Activated naive CD8-positive, alpha-beta T cell treated with anti-CD3 and anti-CD28 coated beads, Interleukin-2, amount 10 ng/mL, durations not matched to agents 7 days and 5 days (primary cell): ENCODE data around the gene CCT2. TPM values are rescaled to one million over a fixed set of nuclear protein-coding genes. Genes with fewer than 3 reads are reported as not detected.
"Not testable (repeated sequence)": the region's sequence is repeated elsewhere in the genome, so short reads cannot be mapped to it uniquely, and the experiment has no call there.

Experiments used
- ATAC-seq: fragments of 150-1000 bp; cut with Tn5 transposase; one replicate; pipeline ENCODE4 v1.10.0; 2021; ENCODE audit warnings: low read depth, moderate library complexity
- POLR2A ChIA-PET: fragments of 350-600 bp; sonication (Branson Sonifier 250); formaldehyde crosslinking; loops from one replicate; lab custom pipeline; 2021; ENCODE audit warnings: antibody characterized with exemption; lab: Charles Lee
- DNase-seq: peaks from one replicate; pipeline ENCODE4 v3.0.0; 2021
- H3K27ac Mint-ChIP-seq: one replicate; pipeline ENCODE4 v1.8.0; 2022; ENCODE audit warnings: mild to moderate bottlenecking, mixed read lengths
- H3K27me3 Mint-ChIP-seq: one replicate; pipeline ENCODE4 v1.8.0; 2022; ENCODE audit warnings: mild to moderate bottlenecking, moderate library complexity, mixed read lengths
- H3K36me3 Mint-ChIP-seq: one replicate; pipeline ENCODE4 v1.8.0; 2021; ENCODE audit warnings: mild to moderate bottlenecking, mixed read lengths
- H3K4me1 Mint-ChIP-seq: one replicate; pipeline ENCODE4 v1.8.0; 2021; ENCODE audit warnings: mixed read lengths
- H3K4me3 Mint-ChIP-seq: one replicate; pipeline ENCODE4 v1.8.0; 2022; ENCODE audit warnings: mild to moderate bottlenecking, moderate library complexity, mixed read lengths
- H3K9me3 Mint-ChIP-seq: one replicate; pipeline ENCODE4 v1.8.0; 2021; ENCODE audit warnings: mixed read lengths
- total RNA-seq, 2 experiments: library from RNA; stranded (reverse); gene quantifications; one replicate each; pipeline ENCODE4 v1.2.3, GENCODE V29; 2021

The CCT2 gene
- total RNA-seq, 2 experiments from 2014 or later, result 141 to 144 TPM

GRCh38 chr12:69601962-69602685 is 16.9 kb downstream of the CCT2 start:
- DNase-seq (no peak), ATAC-seq (no peak)
- H3K4me1 Mint-ChIP-seq, result peaks cover 1% of the 10 kb centered on the region
- H3K27ac Mint-ChIP-seq, result no peak overlapping the region
- no peaks in the 10 kb centered on the region for H3K27me3 Mint-ChIP-seq
- peaks cover 34% of the 10 kb centered on the region for H3K36me3 Mint-ChIP-seq
- no peak overlapping the region for H3K4me3 Mint-ChIP-seq
- H3K9me3 Mint-ChIP-seq, result no peaks in the 10 kb centered on the region
- POLR2A ChIA-PET, result no interaction called here

GRCh38 chr12:69602954-69603353 is 17.7 kb downstream of the CCT2 start:
- DNase-seq (no peak), ATAC-seq (no peak)
- POLR2A ChIA-PET, result no interaction called here
- peaks cover 1% of the 10 kb centered on the region for H3K4me1 Mint-ChIP-seq
- no peaks in the 10 kb centered on the region for H3K9me3 Mint-ChIP-seq
- H3K36me3 Mint-ChIP-seq, result peaks cover 30% of the 10 kb centered on the region
- H3K27ac Mint-ChIP-seq, result no peak overlapping the region
- H3K4me3 Mint-ChIP-seq, result no peak overlapping the region
- H3K27me3 Mint-ChIP-seq, result no peaks in the 10 kb centered on the region

GRCh38 chr12:69603556-69603955 is 18.3 kb downstream of the CCT2 start:
- H3K27ac Mint-ChIP-seq, POLR2A ChIA-PET, H3K27me3 Mint-ChIP-seq, H3K9me3 Mint-ChIP-seq, H3K4me1 Mint-ChIP-seq, H3K4me3 Mint-ChIP-seq, ATAC-seq, DNase-seq: not testable (repeated sequence)
- peaks cover 29% of the 10 kb centered on the region for H3K36me3 Mint-ChIP-seq

- DNase-seq, POLR2A ChIA-PET, H3K9me3 Mint-ChIP-seq, ATAC-seq, H3K4me3 Mint-ChIP-seq, H3K4me1 Mint-ChIP-seq, H3K27ac Mint-ChIP-seq, H3K27me3 Mint-ChIP-seq: not testable (repeated sequence)
- peaks cover 27% of the 10 kb centered on the region for H3K36me3 Mint-ChIP-seq
Measured at GRCh38 chr12:69604275-69604674, 19.0 kb downstream of the CCT2 start.

GRCh38 chr12:69608114-69608513 is 22.9 kb downstream of the CCT2 start:
- Mint-ChIP-seq H3K27ac (no peak overlapping the region), H3K4me3 (no peak overlapping the region), H3K9me3 (no peaks in the 10 kb centered on the region), H3K36me3 (peaks cover 5% of the 10 kb centered on the region), H3K27me3 (peaks cover 6% of the 10 kb centered on the region), H3K4me1 (no peaks in the 10 kb centered on the region)
- POLR2A ChIA-PET, result no interaction called here
- no peak for ATAC-seq
- DNase-seq, result no peak

- Mint-ChIP-seq H3K9me3 (no peaks in the 10 kb centered on the region), H3K4me3 (no peak overlapping the region), H3K27ac (no peak overlapping the region), H3K36me3 (no peaks in the 10 kb centered on the region), H3K4me1 (no peaks in the 10 kb centered on the region), H3K27me3 (peaks cover 6% of the 10 kb centered on the region)
- DNase-seq (no peak), ATAC-seq (no peak)
- POLR2A ChIA-PET, result no interaction called here
Measured at GRCh38 chr12:69610126-69610525, 24.9 kb downstream of the CCT2 start.

- no peak within 1 kb of the TSS for H3K27ac Mint-ChIP-seq
- H3K36me3 Mint-ChIP-seq, result no peaks in the 10 kb centered on the region
- DNase-seq, result no peak
- H3K9me3 Mint-ChIP-seq, result no peaks in the 10 kb centered on the region
- no peak within 1 kb of the TSS for H3K4me3 Mint-ChIP-seq
- ATAC-seq, result no peak
- POLR2A ChIA-PET, result no interaction called here
- H3K27me3 Mint-ChIP-seq, result peaks cover 8% of the 10 kb centered on the region
- peaks cover 1% of the 10 kb centered on the region for H3K4me1 Mint-ChIP-seq
Measured at GRCh38 chr12:69610729-69611128, 25.5 kb downstream of the CCT2 start, which contains the start of gene LRRC10. Gene LRRC10, minus strand, starts transcription at chr12:69610907. Its CDS starts 69 bp downstream, at chr12:69610838.

- Mint-ChIP-seq H3K4me1 (peaks cover 2% of the 10 kb centered on the region), H3K36me3 (no peaks in the 10 kb centered on the region), H3K27ac (no peak overlapping the region), H3K9me3 (no peaks in the 10 kb centered on the region), H3K4me3 (no peak overlapping the region), H3K27me3 (peaks cover 12% of the 10 kb centered on the region)
- POLR2A ChIA-PET, result no interaction called here
- ATAC-seq (no peak), DNase-seq (no peak)
Measured at GRCh38 chr12:69613351-69613750, 28.1 kb downstream of the CCT2 start.

GRCh38 chr12:69616025-69616424 is 30.8 kb downstream of the CCT2 start:
- H3K27ac Mint-ChIP-seq, result no peak overlapping the region
- H3K27me3 Mint-ChIP-seq, result peaks cover 15% of the 10 kb centered on the region
- no peaks in the 10 kb centered on the region for H3K9me3 Mint-ChIP-seq
- H3K36me3 Mint-ChIP-seq, result no peaks in the 10 kb centered on the region
- no peak for DNase-seq
- no peak for ATAC-seq
- POLR2A ChIA-PET, result no interaction called here
- peaks cover 2% of the 10 kb centered on the region for H3K4me1 Mint-ChIP-seq
- no peak overlapping the region for H3K4me3 Mint-ChIP-seq

GRCh38 chr12:69619050-69619449 is 33.8 kb downstream of the CCT2 start:
- Mint-ChIP-seq H3K9me3 (no peaks in the 10 kb centered on the region), H3K4me3 (no peak overlapping the region), H3K4me1 (peaks cover 2% of the 10 kb centered on the region), H3K36me3 (no peaks in the 10 kb centered on the region), H3K27ac (no peak overlapping the region), H3K27me3 (peaks cover 11% of the 10 kb centered on the region)
- no peak for ATAC-seq
- POLR2A ChIA-PET, result no interaction called here
- no peak for DNase-seq

- DNase-seq (no peak), ATAC-seq (no peak)
- peaks cover 11% of the 10 kb centered on the region for H3K27me3 Mint-ChIP-seq
- H3K9me3 Mint-ChIP-seq, result no peaks in the 10 kb centered on the region
- no peak overlapping the region for H3K4me3 Mint-ChIP-seq
- POLR2A ChIA-PET, result no interaction called here
- no peaks in the 10 kb centered on the region for H3K36me3 Mint-ChIP-seq
- H3K4me1 Mint-ChIP-seq, result peaks cover 2% of the 10 kb centered on the region
- no peak overlapping the region for H3K27ac Mint-ChIP-seq
Measured at GRCh38 chr12:69620077-69620476, 34.8 kb downstream of the CCT2 start.

GRCh38 chr12:69620921-69621320 is 35.7 kb downstream of the CCT2 start:
- H3K4me3 Mint-ChIP-seq, result no peak overlapping the region
- H3K9me3 Mint-ChIP-seq, result no peaks in the 10 kb centered on the region
- no peak overlapping the region for H3K27ac Mint-ChIP-seq
- ATAC-seq (no peak), DNase-seq (no peak)
- POLR2A ChIA-PET, result no interaction called here
- no peaks in the 10 kb centered on the region for H3K36me3 Mint-ChIP-seq
- H3K27me3 Mint-ChIP-seq, result peaks cover 8% of the 10 kb centered on the region
- no peaks in the 10 kb centered on the region for H3K4me1 Mint-ChIP-seq

- no peaks in the 10 kb centered on the region for H3K36me3 Mint-ChIP-seq
- no peak overlapping the region for H3K27ac Mint-ChIP-seq
- no peak overlapping the region for H3K4me3 Mint-ChIP-seq
- peaks cover 8% of the 10 kb centered on the region for H3K27me3 Mint-ChIP-seq
- no peak for ATAC-seq
- H3K9me3 Mint-ChIP-seq, result no peaks in the 10 kb centered on the region
- H3K4me1 Mint-ChIP-seq, result no peaks in the 10 kb centered on the region
- POLR2A ChIA-PET, result no interaction called here
- no peak for DNase-seq
Measured at GRCh38 chr12:69621551-69621950, 36.3 kb downstream of the CCT2 start.

GRCh38 chr12:69623970-69624369 is 38.7 kb downstream of the CCT2 start:
- POLR2A ChIA-PET, result no interaction called here
- DNase-seq, result no peak
- Mint-ChIP-seq H3K4me1 (no peaks in the 10 kb centered on the region), H3K27me3 (peaks cover 4% of the 10 kb centered on the region), H3K9me3 (no peaks in the 10 kb centered on the region), H3K27ac (no peak overlapping the region), H3K36me3 (no peaks in the 10 kb centered on the region), H3K4me3 (no peak overlapping the region)
- ATAC-seq, result no peak
